OCI-LY1 (cell line): ENCODE measurements around the gene MAP7D2.

Experiments used
- H2AFZ ChIP-seq: fragments of 200-600 bp; sonication (generic), shearing (Covaris generic); 2 replicates; pipeline ENCODE4 v1.6.0; 2014; ENCODE audit warnings: antibody characterized with exemption, mild to moderate bottlenecking, low read length
- H3F3A ChIP-seq: fragments of 200-600 bp; sonication (generic), shearing (Covaris generic); 2 replicates; pipeline ENCODE4 v1.6.0; 2014; ENCODE audit warnings: mild to moderate bottlenecking, antibody characterized with exemption, low read length, moderate library complexity; ENCODE audit not compliant: insufficient read depth
- H3K27ac ChIP-seq: fragments of 200-600 bp; sonication (generic); 2 replicates; pipeline ENCODE4 v1.5.1; 2014; ENCODE audit warnings: low read length, mixed run types, mild to moderate bottlenecking, low read depth; ENCODE audit not compliant: poor library complexity, severe bottlenecking
- H3K27me3 ChIP-seq: fragments of 200-600 bp; sonication (generic); 2 replicates; pipeline ENCODE4 v1.6.0; 2014; ENCODE audit warnings: antibody characterized with exemption, mild to moderate bottlenecking, low read length, moderate library complexity; ENCODE audit not compliant: insufficient read depth
- H3K36me3 ChIP-seq: fragments of 200-600 bp; sonication (generic); 2 replicates; pipeline ENCODE4 v1.6.1; 2014; ENCODE audit warnings: mild to moderate bottlenecking, antibody characterized with exemption, low read length, moderate library complexity, mixed read lengths; ENCODE audit not compliant: insufficient read depth
- H3K4me1 ChIP-seq: fragments of 200-600 bp; sonication (generic); 2 replicates; pipeline ENCODE4 v1.5.1; 2014; ENCODE audit warnings: mild to moderate bottlenecking, low read length, moderate library complexity; ENCODE audit not compliant: insufficient read depth, severe bottlenecking
- H3K4me2 ChIP-seq: fragments of 200-600 bp; sonication (generic), shearing (Covaris generic); 2 replicates; pipeline ENCODE4 v1.6.1; 2014; ENCODE audit warnings: low read length
- H3K4me3 ChIP-seq: fragments of 200-600 bp; sonication (generic); 2 replicates; pipeline ENCODE4 v1.5.1; 2014; ENCODE audit warnings: low read length, low read depth, mild to moderate bottlenecking, mixed read lengths; ENCODE audit not compliant: poor library complexity, severe bottlenecking
- H3K79me2 ChIP-seq: fragments of 200-600 bp; shearing (Covaris generic); 2 replicates; pipeline ENCODE4 v1.6.1; 2016; ENCODE audit warnings: mixed run types, low read length, mixed read lengths; ENCODE audit not compliant: insufficient read depth
- H3K9ac ChIP-seq: fragments of 200-600 bp; sonication (generic), shearing (Covaris generic); 2 replicates; pipeline ENCODE4 v1.6.1; 2014; ENCODE audit warnings: mild to moderate bottlenecking, low read length, mixed read lengths
- H3K9me2 ChIP-seq: fragments of 200-600 bp; sonication (generic), shearing (Covaris generic); 2 replicates; pipeline ENCODE4 v1.6.1; 2014; ENCODE audit warnings: low read depth, mild to moderate bottlenecking, low read length, mixed read lengths
- H3K9me3 ChIP-seq: fragments of 200-600 bp; shearing (Covaris generic); 2 replicates; pipeline ENCODE4 v1.6.1; 2014; ENCODE audit warnings: low read length, mixed read lengths
- H4K20me1 ChIP-seq: fragments of 200-600 bp; sonication (generic), shearing (Covaris generic); 2 replicates; pipeline ENCODE4 v1.6.0; 2016; ENCODE audit warnings: mild to moderate bottlenecking, low read length; ENCODE audit not compliant: insufficient read depth
- CTCF ChIP-seq: fragments of 200-600 bp; sonication (generic), shearing (Covaris generic); IDR thresholded peaks from 2 replicates; pipeline ENCODE4 v1.5.1; 2017; ENCODE audit warnings: mild to moderate bottlenecking, antibody characterized with exemption, low read length, moderate library complexity, mixed read lengths
- EZH2 ChIP-seq: fragments of 200-600 bp; sonication (generic), shearing (Covaris generic); IDR thresholded peaks from 2 replicates; pipeline ENCODE4 v1.8.0; 2017; ENCODE audit warnings: borderline replicate concordance, mixed run types, mild to moderate bottlenecking, antibody characterized with exemption, low read length, moderate library complexity, mixed read lengths

Gene MAP7D2

DNA sequence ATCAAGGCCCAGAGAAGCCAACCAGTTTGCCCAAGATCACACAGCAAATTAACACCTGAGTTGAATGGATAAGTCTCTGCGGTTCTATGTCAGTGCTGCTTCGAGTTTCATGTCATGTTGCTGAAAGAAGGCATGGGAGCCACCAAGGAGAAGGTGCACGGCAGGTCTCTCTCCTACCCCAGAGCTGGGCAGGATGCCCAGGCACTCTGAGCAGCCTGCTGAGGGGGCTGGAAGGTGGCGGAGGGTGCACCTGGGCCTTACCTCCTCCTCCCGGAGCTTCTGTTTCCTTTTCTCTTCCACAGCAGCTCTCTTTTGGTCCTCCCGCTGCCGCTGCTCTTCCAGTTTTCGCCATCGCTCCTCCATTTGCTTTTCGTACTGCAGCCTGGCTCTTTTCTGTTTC lies 53.6 kb downstream of the MAP7D2 start:
- H3K27ac ChIP-seq = peak overlapping the region; percentile 34
- no peaks in the 10 kb centered on the region for H3K27me3 ChIP-seq
- H3K9me2 ChIP-seq = no peaks in the 10 kb centered on the region
- H3K79me2 ChIP-seq = no peaks in the 10 kb centered on the region
- H3K9ac ChIP-seq = no peak overlapping the region
- TF ChIP-seq EZH2 (no peak), CTCF (no peak)
- no peaks in the 10 kb centered on the region for H3K9me3 ChIP-seq
- no peaks in the 10 kb centered on the region for H4K20me1 ChIP-seq
- peaks cover 48% of the 10 kb centered on the region for H3K4me1 ChIP-seq
- H2AFZ ChIP-seq = no peak overlapping the region
- no peak overlapping the region for H3K4me2 ChIP-seq
- H3F3A ChIP-seq = no peaks in the 10 kb centered on the region
- no peak overlapping the region for H3K4me3 ChIP-seq
- no peaks in the 10 kb centered on the region for H3K36me3 ChIP-seq

- Histone ChIP-seq H3F3A (no peaks in the 10 kb centered on the region), H3K9me3 (no peaks in the 10 kb centered on the region), H3K27ac (peak overlapping the region; percentile 71), H3K9me2 (no peaks in the 10 kb centered on the region), H3K79me2 (no peaks in the 10 kb centered on the region), H2AFZ (no peak overlapping the region), H3K4me1 (peaks cover 42% of the 10 kb centered on the region), H3K36me3 (no peaks in the 10 kb centered on the region), H3K9ac (no peak overlapping the region; the same call in 1 of the 2 replicates), H3K27me3 (no peaks in the 10 kb centered on the region), H3K4me3 (peak overlapping the region; percentile 14), H3K4me2 (peak overlapping the region; percentile 37), H4K20me1 (no peaks in the 10 kb centered on the region)
- no peak for TF ChIP-seq EZH2
- no peak for TF ChIP-seq CTCF
These were observed 54.9 kb downstream of the MAP7D2 start for GRCh38 chrX:20061855-20062254.

- TF ChIP-seq EZH2 = no peak
- no peak; the same call in 1 of the 2 replicates for TF ChIP-seq CTCF
- Histone ChIP-seq H3K27ac (peak overlapping the region; percentile 71), H3K9ac (peak overlapping the region; percentile 13; the same call in 1 of the 2 replicates), H2AFZ (no peak overlapping the region), H3K9me3 (no peaks in the 10 kb centered on the region), H3K4me1 (peaks cover 39% of the 10 kb centered on the region), H3K27me3 (no peaks in the 10 kb centered on the region), H3K36me3 (no peaks in the 10 kb centered on the region), H3K79me2 (no peaks in the 10 kb centered on the region), H3K9me2 (no peaks in the 10 kb centered on the region), H4K20me1 (no peaks in the 10 kb centered on the region), H3K4me2 (peak overlapping the region; percentile 37), H3F3A (no peaks in the 10 kb centered on the region), H3K4me3 (peak overlapping the region; percentile 14)
These were observed 55.6 kb downstream of the MAP7D2 start for GRCh38 chrX:20060961-20061748.
